SU-DHL-6 (cell line): Measurements from ENCODE around the gene SLC22A23.

Source experiments
- H2AFZ ChIP-seq: fragments of 200-600 bp; sonication (generic); 2 replicates; pipeline ENCODE4 v1.6.1; 2014; ENCODE audit warnings: low read depth, mild to moderate bottlenecking, moderate library complexity, mixed read lengths, antibody characterized with exemption, low read length; ENCODE audit not compliant: severe bottlenecking
- H3F3A ChIP-seq: fragments of 200-600 bp; shearing (Covaris generic); 2 replicates; pipeline ENCODE4 v1.6.0; 2016; ENCODE audit warnings: antibody characterized with exemption, mild to moderate bottlenecking; ENCODE audit not compliant: insufficient read depth
- H3K27ac ChIP-seq: fragments of 200-600 bp; sonication (generic); 2 replicates; pipeline ENCODE4 v1.5.1; 2016; ENCODE audit warnings: low read depth, mild to moderate bottlenecking, low read length, moderate library complexity, mixed read lengths
- H3K27me3 ChIP-seq: fragments of 200-600 bp; sonication (generic), shearing (Covaris generic); 2 replicates; pipeline ENCODE4 v1.6.0; 2014; ENCODE audit warnings: mild to moderate bottlenecking, low read length
- H3K36me3 ChIP-seq: fragments of 200-600 bp; sonication (generic); 2 replicates; pipeline ENCODE4 v1.6.1; 2014; ENCODE audit warnings: mild to moderate bottlenecking, low read length, mixed read lengths
- H3K4me2 ChIP-seq: fragments of 300-600, 200-600 bp; shearing (Covaris generic), sonication (generic); 2 replicates; pipeline ENCODE4 v1.6.0; 2014; ENCODE audit warnings: low read length, low read depth, mild to moderate bottlenecking; ENCODE audit not compliant: poor library complexity, severe bottlenecking
- H3K4me3 ChIP-seq: fragments of 200-600 bp; sonication (generic); 2 replicates; pipeline ENCODE4 v1.5.1; 2014; ENCODE audit warnings: antibody characterized with exemption, low read length, mild to moderate bottlenecking, mixed read lengths; ENCODE audit not compliant: insufficient read depth, poor library complexity, severe bottlenecking
- H3K79me2 ChIP-seq: fragments of 200-600 bp; sonication (generic); 2 replicates; pipeline ENCODE4 v1.6.1; 2014; ENCODE audit warnings: mild to moderate bottlenecking, low read length, moderate library complexity; ENCODE audit not compliant: insufficient read depth
- H3K9ac ChIP-seq: fragments of 200-600 bp; sonication (generic); 2 replicates; pipeline ENCODE4 v1.7.0; 2014; ENCODE audit warnings: mild to moderate bottlenecking, low read length
- H3K9me2 ChIP-seq: fragments of 200-600 bp; sonication (generic); replicated peaks from 2 replicates; pipeline ENCODE4 v1.6.1; 2014; ENCODE audit warnings: low read length; ENCODE audit not compliant: insufficient read depth
- H3K9me3 ChIP-seq: fragments of 200-600 bp; sonication (generic); 2 replicates; pipeline ENCODE4 v1.6.1; 2014; ENCODE audit warnings: low read length, mixed read lengths; ENCODE audit not compliant: insufficient read depth
- H4K20me1 ChIP-seq: fragments of 200-600 bp; sonication (generic); 2 replicates; pipeline ENCODE4 v1.6.1; 2014; ENCODE audit warnings: low read depth, mild to moderate bottlenecking, antibody characterized with exemption, low read length, moderate library complexity, mixed read lengths
- CTCF ChIP-seq: fragments of 200-600 bp; sonication (generic); IDR thresholded peaks from one replicate; pipeline ENCODE4 v1.5.1; 2017; ENCODE audit warnings: antibody characterized with exemption, mild to moderate bottlenecking, low read length, moderate library complexity; ENCODE audit not compliant: insufficient read depth, poor library complexity, severe bottlenecking
- EZH2phosphoT487 ChIP-seq: fragments of 200-600 bp; sonication (generic), shearing (Covaris generic); conservative IDR thresholded peaks from 2 replicates; pipeline ENCODE4 v1.6.1; 2018; ENCODE audit warnings: mild to moderate bottlenecking, antibody characterized with exemption, low read length, moderate library complexity, mixed read lengths

The SLC22A23 gene

GRCh38 chr6:3398755-3399696 lies 57.8 kb downstream of the SLC22A23 start:
- Histone ChIP-seq H3F3A (no peaks in the 10 kb centered on the region), H3K4me3 (no peak overlapping the region), H3K27ac (no peak overlapping the region), H3K9ac (no peak overlapping the region), H3K9me2 (no peaks in the 10 kb centered on the region), H3K36me3 (no peaks in the 10 kb centered on the region), H3K9me3 (no peaks in the 10 kb centered on the region), H3K79me2 (no peaks in the 10 kb centered on the region), H4K20me1 (no peaks in the 10 kb centered on the region), H3K27me3 (0 out of 2 replicates have a peak, but pooled peaks cover 3% of the 10 kb centered on the region), H3K4me2 (no peak overlapping the region), H2AFZ (no peak overlapping the region)
- TF ChIP-seq CTCF = no peak
- no peak for TF ChIP-seq EZH2phosphoT487

DNA sequence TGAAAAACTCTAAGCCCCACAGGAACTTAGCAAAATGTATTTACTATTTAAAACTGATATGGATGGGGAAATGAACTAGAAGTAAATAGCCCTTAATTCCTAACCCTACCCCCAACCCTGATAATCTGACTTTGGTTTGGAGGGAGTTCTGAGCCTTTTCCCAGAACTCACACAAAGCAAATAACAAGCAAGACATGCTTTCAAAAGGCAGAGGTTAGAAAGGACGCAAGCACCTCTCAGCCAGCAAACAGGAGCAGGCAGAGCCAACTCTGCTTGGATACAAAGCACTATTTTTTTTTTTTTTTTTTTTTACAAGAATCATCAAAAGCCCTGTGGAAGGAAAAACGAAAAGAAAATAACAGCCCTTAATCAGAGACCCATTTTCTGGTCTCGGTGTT lies 58.7 kb downstream of the SLC22A23 start:
- no peak overlapping the region for H3K4me2 ChIP-seq
- H3K9me2 ChIP-seq = no peaks in the 10 kb centered on the region
- H3K36me3 ChIP-seq = no peaks in the 10 kb centered on the region
- H3K9ac ChIP-seq = no peak overlapping the region
- H2AFZ ChIP-seq = no peak overlapping the region
- TF ChIP-seq EZH2phosphoT487 (no peak), CTCF (no peak)
- no peak overlapping the region for H3K4me3 ChIP-seq
- no peak overlapping the region for H3K27ac ChIP-seq
- H3K27me3 ChIP-seq = 0 out of 2 replicates have a peak, but pooled peaks cover 3% of the 10 kb centered on the region
- no peaks in the 10 kb centered on the region for H4K20me1 ChIP-seq
- no peaks in the 10 kb centered on the region for H3F3A ChIP-seq
- no peaks in the 10 kb centered on the region for H3K79me2 ChIP-seq
- no peaks in the 10 kb centered on the region for H3K9me3 ChIP-seq

GRCh38 chr6:3397229-3398164 lies 59.4 kb downstream of the SLC22A23 start:
- Histone ChIP-seq H3K4me3 (no peak overlapping the region), H2AFZ (no peak overlapping the region), H4K20me1 (no peaks in the 10 kb centered on the region), H3K27me3 (0 out of 2 replicates have a peak, but pooled peaks cover 3% of the 10 kb centered on the region), H3K36me3 (no peaks in the 10 kb centered on the region), H3K27ac (no peak overlapping the region), H3K9ac (no peak overlapping the region), H3K4me2 (no peak overlapping the region), H3K9me2 (no peaks in the 10 kb centered on the region), H3K9me3 (no peaks in the 10 kb centered on the region), H3K79me2 (no peaks in the 10 kb centered on the region), H3F3A (no peaks in the 10 kb centered on the region)
- TF ChIP-seq EZH2phosphoT487 = no peak
- no peak for TF ChIP-seq CTCF
